Vagina (tissue), 2 donors: Measurements from ENCODE around the gene NFATC3.

Experiments used
- CTCF ChIP-seq, 3 experiments: fragments of 450-650 bp in 2 of 3; fragments of 200-600 bp in 1 of 3; sonication (generic) in 1 of 3; IDR thresholded peaks; one replicate each; pipeline ENCODE4 v1.5.1; 2017 to 2019; ENCODE audit warnings: antibody characterized with exemption in 3 of 3, mild to moderate bottlenecking in 2 of 3, moderate library complexity in 2 of 3
- POLR2AphosphoS5 ChIP-seq, 2 donors: sonication (generic); formaldehyde crosslinking; IDR thresholded peaks; one replicate each; pipeline ENCODE4 v1.9.0; 2017; ENCODE audit warnings: antibody characterized with exemption in 2 of 2, mild to moderate bottlenecking in 2 of 2, low read depth in 1 of 2; ENCODE audit not compliant: insufficient read depth in 1 of 2

DNA sequence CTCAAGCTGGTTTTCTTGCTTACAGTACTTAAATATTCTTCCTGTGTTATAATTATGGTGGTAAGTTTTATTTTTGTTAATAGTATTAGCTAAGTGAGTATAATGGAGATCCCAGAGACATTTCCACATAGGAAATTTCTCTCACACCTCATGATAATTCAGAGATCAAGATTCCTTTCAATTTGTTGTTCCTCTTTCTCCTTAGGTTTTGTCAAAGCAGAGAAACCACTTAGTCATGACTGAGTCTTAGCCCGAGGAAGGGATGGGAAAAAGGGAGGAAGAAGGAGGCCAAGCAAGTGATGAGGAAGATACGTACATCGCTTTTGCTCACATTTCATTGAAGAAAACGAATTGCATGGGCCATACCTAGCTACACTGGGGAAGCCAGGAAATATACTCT is 132.3 kb downstream of the NFATC3 start:
- TF ChIP-seq CTCF (IDR thresholded peaks at IDR 0.05) (no peak), POLR2AphosphoS5 (IDR thresholded peaks at IDR 0.05; ENCODE audit: insufficient read depth in 1 of 2, low read depth in 1 of 2) (no peak)
